H1 (cell line): ENCODE results near the gene NUB1. TPM values are rescaled to one million over a fixed set of nuclear protein-coding genes. Genes with fewer than 3 reads are reported as not detected.
A peak's percentile ranks its signal among the peaks of the same experiment; 100 is the strongest.

Experiments used
- CTCF ChIA-PET: fragments of 300-600 bp; sonication (Branson Sonifier 250); formaldehyde crosslinking; loops from one replicate; lab custom pipeline; 2021; ENCODE audit not compliant: partially characterized antibody; lab: Charles Lee
- POLR2A ChIA-PET: fragments of 300-600 bp; sonication (Branson Sonifier 250); formaldehyde crosslinking; loops from one replicate; lab custom pipeline; 2021; ENCODE audit warnings: inconsistent platforms; ENCODE audit not compliant: partially characterized antibody; lab: Charles Lee
- DNase-seq, 2 experiments: peaks; one replicate each; pipeline versions ENCODE4 v3.0.0 to v3.0.0-alpha.2; 2010 to 2022; ENCODE audit warnings: low spot score in 2 of 2, low read depth in 1 of 2, mixed read lengths in 1 of 2
- FAIRE-seq: peaks from 2 replicates; lab custom pipeline; 2011; peaks lifted over from hg19 to GRCh38; lab: Jason Lieb, UNC
- H2AFZ ChIP-seq: 2 replicates; pipeline ENCODE4 v1.8.1; 2012; ENCODE audit warnings: low read length, inconsistent platforms
- H2AK5ac ChIP-seq: 2 replicates; pipeline ENCODE4 v1.6.1; 2013; ENCODE audit warnings: low read depth, low read length
- H2BK120ac ChIP-seq: replicated peaks from 2 replicates; pipeline ENCODE3; 2013; ENCODE audit warnings: low read depth, low read length, inconsistent platforms
- H2BK12ac ChIP-seq: 2 replicates; pipeline ENCODE4 v1.6.1; 2013; ENCODE audit warnings: low read depth, low read length
- H2BK15ac ChIP-seq: 2 replicates; pipeline ENCODE4 v1.6.1; 2013; ENCODE audit warnings: low read length
- H2BK20ac ChIP-seq: 2 replicates; pipeline ENCODE4 v1.6.1; 2013; ENCODE audit warnings: low read length
- H2BK5ac ChIP-seq: 2 replicates; pipeline ENCODE4 v1.6.1; 2013; ENCODE audit warnings: low read depth, low read length
- H3K14ac ChIP-seq: 2 replicates; pipeline ENCODE4 v1.6.1; 2013; ENCODE audit warnings: inconsistent platforms; ENCODE audit not compliant: insufficient read length
- H3K18ac ChIP-seq: 2 replicates; pipeline ENCODE4 v1.6.1; 2013; ENCODE audit warnings: low read length; ENCODE audit errors: extremely low read depth
- H3K23ac ChIP-seq: 2 replicates; pipeline ENCODE4 v1.6.1; 2013; ENCODE audit warnings: inconsistent platforms; ENCODE audit not compliant: insufficient read length
- H3K23me2 ChIP-seq: 2 replicates; pipeline ENCODE4 v1.6.1; 2013; ENCODE audit warnings: low read depth, low read length
- H3K27ac ChIP-seq: 2 replicates; pipeline ENCODE4 v1.6.1; 2011; ENCODE audit warnings: low read depth, low read length, inconsistent platforms
- H3K27me3 ChIP-seq, 4 experiments: replicated peaks in 1 of 4; 1 replicate in 1 of 4; 2 replicates in 3 of 4; pipeline versions ENCODE4 v1.6.1 to v1.8.1; 2011 to 2013; ENCODE audit warnings: low read length in 3 of 4, mild to moderate bottlenecking in 3 of 4, inconsistent platforms in 2 of 4, mixed read lengths in 2 of 4, moderate library complexity in 1 of 4; ENCODE audit not compliant: control insufficient read depth in 3 of 4, insufficient read depth in 3 of 4; ENCODE audit errors: extremely low read depth in 1 of 4
- H3K36me3 ChIP-seq, 4 experiments: 2 replicates each; pipeline versions ENCODE4 v1.6.1 to v1.8.1; 2011 to 2013; ENCODE audit warnings: mild to moderate bottlenecking in 4 of 4, low read length in 3 of 4, moderate library complexity in 2 of 4, control low read depth in 1 of 4, inconsistent platforms in 1 of 4; ENCODE audit not compliant: insufficient read depth in 4 of 4, control insufficient read depth in 2 of 4
- H3K4ac ChIP-seq: replicated peaks from 2 replicates; pipeline ENCODE3; 2013; ENCODE audit warnings: low read length, low read depth, mixed read lengths, inconsistent platforms; ENCODE audit not compliant: insufficient read length
- H3K4me1 ChIP-seq, 4 experiments: replicated peaks in 1 of 4; 1 replicate in 1 of 4; 2 replicates in 3 of 4; pipeline versions ENCODE4 v1.6.1 to v1.8.1; 2011 to 2013; ENCODE audit warnings: low read length in 3 of 4, inconsistent platforms in 2 of 4, mixed read lengths in 1 of 4; ENCODE audit not compliant: insufficient read depth in 4 of 4, control insufficient read depth in 3 of 4
- H3K4me2 ChIP-seq, 2 experiments: 2 replicates each; pipeline versions ENCODE4 v1.6.1 to v1.8.1; 2011 to 2013; ENCODE audit warnings: low read depth in 2 of 2, low read length in 2 of 2, control low read depth in 1 of 2, inconsistent platforms in 1 of 2, mild to moderate bottlenecking in 1 of 2; ENCODE audit not compliant: insufficient read depth in 1 of 2
- H3K4me3 ChIP-seq, 4 experiments: fragments of 200-600, 300-600 bp in 1 of 4; sonication (generic), shearing (Covaris generic), sonication (Bioruptor Twin) in 1 of 4; 2 replicates each; pipeline versions ENCODE4 v1.5.1 to v1.8.1; 2011 to 2016; ENCODE audit warnings: low read length in 4 of 4, low read depth in 3 of 4, control low read depth in 2 of 4, inconsistent platforms in 2 of 4, mild to moderate bottlenecking in 2 of 4, mixed read lengths in 1 of 4, moderate library complexity in 1 of 4; ENCODE audit not compliant: insufficient read depth in 2 of 4; ENCODE audit errors: extremely low read depth in 1 of 4
- H3K56ac ChIP-seq: replicated peaks from 2 replicates; pipeline ENCODE3; 2013; ENCODE audit warnings: low read depth, mild to moderate bottlenecking, mixed read lengths, low read length, inconsistent platforms; ENCODE audit not compliant: insufficient read length
- H3K79me1 ChIP-seq: 2 replicates; pipeline ENCODE4 v1.6.1; 2013; ENCODE audit warnings: low read depth, low read length, control low read depth
- H3K79me2 ChIP-seq, 2 experiments: 2 replicates each; pipeline versions ENCODE4 v1.6.1 to v1.8.1; 2012 to 2013; ENCODE audit warnings: low read length in 2 of 2, mild to moderate bottlenecking in 2 of 2, inconsistent platforms in 1 of 2; ENCODE audit not compliant: insufficient read depth in 2 of 2, control insufficient read depth in 1 of 2
- H3K9ac ChIP-seq, 4 experiments: replicated peaks in 1 of 4; 1 replicate in 1 of 4; 2 replicates in 3 of 4; pipeline versions ENCODE4 v1.6.1 to v1.8.1; 2011 to 2013; ENCODE audit warnings: low read depth in 3 of 4, low read length in 3 of 4, control low read depth in 2 of 4, mild to moderate bottlenecking in 2 of 4, moderate library complexity in 2 of 4, inconsistent platforms in 1 of 4; ENCODE audit errors: extremely low read depth in 1 of 4
- H3K9me3 ChIP-seq, 2 experiments: 2 replicates each; pipeline versions ENCODE4 v1.6.1 to v1.8.1; 2012 to 2013; ENCODE audit warnings: mild to moderate bottlenecking in 2 of 2, moderate library complexity in 2 of 2, control low read depth in 1 of 2, inconsistent platforms in 1 of 2, low read depth in 1 of 2, low read length in 1 of 2, mixed read lengths in 1 of 2; ENCODE audit not compliant: insufficient read depth in 2 of 2
- H4K20me1 ChIP-seq, 2 experiments: replicated peaks in 1 of 2; 2 replicates each; pipeline versions ENCODE3 to v1.8.1; 2011 to 2013; ENCODE audit warnings: inconsistent platforms in 2 of 2, low read length in 2 of 2, mild to moderate bottlenecking in 1 of 2; ENCODE audit not compliant: insufficient read depth in 2 of 2, control insufficient read depth in 1 of 2
- H4K5ac ChIP-seq: 2 replicates; pipeline ENCODE4 v1.6.1; 2013; ENCODE audit warnings: low read length, low read depth, mixed read lengths, inconsistent platforms; ENCODE audit not compliant: insufficient read length
- H4K8ac ChIP-seq: 2 replicates; pipeline ENCODE4 v1.8.0; 2013; ENCODE audit warnings: mild to moderate bottlenecking, moderate library complexity, low read length, inconsistent platforms; ENCODE audit not compliant: insufficient read depth; ENCODE audit errors: extremely low read depth
- H4K91ac ChIP-seq: replicated peaks from 2 replicates; pipeline ENCODE3; 2013; ENCODE audit warnings: low read length, mixed read lengths, inconsistent platforms; ENCODE audit not compliant: insufficient read length
- CHD1 ChIP-seq: IDR thresholded peaks from 2 replicates; pipeline ENCODE4 v1.6.1; 2012; ENCODE audit warnings: low read depth, low read length, improper control_type of control experiment
- EGR1 ChIP-seq: IDR thresholded peaks from 2 replicates; pipeline ENCODE4 v1.6.1; 2011; ENCODE audit warnings: low read depth, low read length, borderline replicate concordance
- FOSL1 ChIP-seq: IDR thresholded peaks from 2 replicates; pipeline ENCODE4 v1.6.1; 2011; ENCODE audit warnings: mild to moderate bottlenecking, low read depth, low read length, moderate library complexity; ENCODE audit not compliant: insufficient read depth
- HDAC2 ChIP-seq, 2 experiments: fragments of 300-600 bp in 1 of 2; sonication (generic) in 1 of 2; IDR thresholded peaks; 2 replicates each; pipeline ENCODE4 v1.6.1; 2011 to 2012; ENCODE audit warnings: low read depth in 2 of 2, low read length in 2 of 2, mild to moderate bottlenecking in 2 of 2, moderate library complexity in 2 of 2, borderline replicate concordance in 1 of 2, inconsistent platforms in 1 of 2
- HDAC6 ChIP-seq: IDR thresholded peaks from one replicate; pipeline ENCODE4 v1.7.1; 2012; ENCODE audit warnings: low read depth, mild to moderate bottlenecking, inconsistent platforms, low read length, moderate library complexity
- JUN ChIP-seq: IDR thresholded peaks from 2 replicates; pipeline ENCODE4 v1.6.1; 2011; ENCODE audit warnings: low read depth, mild to moderate bottlenecking, improper control_type of control experiment, low read length
- RAD21 ChIP-seq, 2 experiments: IDR thresholded peaks in 1 of 2; conservative IDR thresholded peaks in 1 of 2; 2 replicates each; pipeline ENCODE4 v1.6.1; 2011; ENCODE audit warnings: low read depth in 2 of 2, low read length in 2 of 2, improper control_type of control experiment in 1 of 2, inconsistent platforms in 1 of 2, mild to moderate bottlenecking in 1 of 2, moderate library complexity in 1 of 2
- RNF2 ChIP-seq: fragments of 200-900, 300-1000 bp; sonication (generic); IDR thresholded peaks from 2 replicates; pipeline ENCODE4 v1.7.1; 2016; ENCODE audit warnings: borderline replicate concordance, low read depth, mild to moderate bottlenecking, antibody characterized with exemption, low read length; ENCODE audit not compliant: poor library complexity, severe bottlenecking; ENCODE audit errors: missing control alignments
- SP2 ChIP-seq: IDR thresholded peaks from 2 replicates; pipeline ENCODE4 v1.6.1; 2012; ENCODE audit warnings: mild to moderate bottlenecking, low read length, inconsistent platforms
- SRF ChIP-seq: IDR thresholded peaks from 2 replicates; pipeline ENCODE4 v1.6.1; 2011; ENCODE audit warnings: mild to moderate bottlenecking, low read depth, low read length, moderate library complexity
- SUZ12 ChIP-seq: fragments of 200-600 bp; sonication (generic); IDR thresholded peaks from 2 replicates; pipeline ENCODE4 v1.6.1; 2012; ENCODE audit warnings: mild to moderate bottlenecking, inconsistent platforms, low read length, moderate library complexity, mixed read lengths
- TEAD4 ChIP-seq: IDR thresholded peaks from 2 replicates; pipeline ENCODE4 v1.6.1; 2012; ENCODE audit warnings: low read depth, low read length, inconsistent platforms, mixed read lengths
- ZNF274 ChIP-seq: IDR thresholded peaks from 2 replicates; pipeline ENCODE4 v1.7.0; 2012; ENCODE audit warnings: low read length, borderline replicate concordance; ENCODE audit errors: extremely low read depth
- WGBS, 2 experiments: shearing (Covaris generic) in 1 of 2; methylation state at CpG; one replicate each; pipeline versions ENCODE4 v1.1.6 to v1.1.7; 2013 to 2015; ENCODE audit warnings: low lambda C conversion rate in 2 of 2, mixed read lengths in 2 of 2, inconsistent platforms in 1 of 2, low coverage in 1 of 2, missing lambda C conversion rate in 1 of 2; ENCODE audit not compliant: insufficient replicate concordance in 2 of 2, insufficient coverage in 1 of 2, insufficient read length in 1 of 2; ENCODE audit errors: extremely low coverage in 1 of 2, missing lambda C conversion rate in 1 of 2; 5-methylcytosine and 5-hydroxymethylcytosine counted together
- polyA plus RNA-seq, 7 experiments: library from polyadenylated mRNA; depleted of rRNA in 3 of 7; stranded (reverse) in 5 of 7; unstranded in 2 of 7; fragments of >200 nt in 5 of 7; fragments of 200-250 nt in 2 of 7; gene quantifications; 1 replicate in 5 of 7; 2 replicates in 1 of 7; 4 replicates in 1 of 7; pipeline versions ENCODE4 v1.2.1 to v1.2.3, GENCODE V29; 2011 to 2013; ENCODE audit warnings: missing spikeins in 2 of 7, mixed read lengths in 2 of 7
- total RNA-seq: library from RNA; stranded (reverse); fragmentation: NEBNext Ultra II Directional; extraction: Animal tissue kit (Norgen Biotek cat#: 25700); gene quantifications from 2 replicates; pipeline ENCODE4 v1.2.1, GENCODE V29; 2021

The NUB1 gene
- total and polyA plus RNA-seq, 2 of the 8 experiments (the other 6 are each of a cell fraction or from before 2014, with no cell fraction given): 22.1 to 43.5 TPM

DNA sequence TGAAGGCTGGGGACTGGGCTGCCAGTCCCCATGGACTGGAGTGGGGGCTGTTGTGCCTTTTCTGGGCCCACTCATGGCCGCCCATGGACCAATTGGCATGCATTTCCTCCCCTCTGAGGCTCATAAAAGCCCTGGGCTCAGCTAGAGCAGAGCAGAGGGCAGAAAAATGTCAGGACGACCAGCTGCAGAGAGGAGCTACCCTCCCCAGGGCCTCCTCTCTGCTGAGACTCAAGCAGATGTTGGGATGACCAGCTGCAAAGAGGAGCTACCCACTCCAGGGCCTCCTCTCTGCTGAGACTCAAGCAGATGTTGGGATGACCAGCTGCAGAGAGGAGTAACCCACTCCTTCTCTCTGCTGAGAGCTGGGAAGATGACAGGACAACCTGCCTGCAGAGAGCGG, 20.3 kb upstream of the NUB1 start:
- H3K27me3 ChIP-seq: no peaks in the 10 kb centered on the region
- no peak overlapping the region for H3K56ac ChIP-seq
- H3K4me3 ChIP-seq: no peak overlapping the region
- no peak overlapping the region for H4K5ac ChIP-seq
- H2BK120ac ChIP-seq: no peak overlapping the region
- H3K23ac ChIP-seq: no peak overlapping the region
- H4K8ac ChIP-seq: no peak overlapping the region; the same call in 1 of the 2 replicates
- H2AFZ ChIP-seq: no peak overlapping the region
- H2BK20ac ChIP-seq: no peak overlapping the region
- H3K23me2 ChIP-seq: no peaks in the 10 kb centered on the region
- no peak overlapping the region for H3K27ac ChIP-seq
- WGBS, 2 experiments: 79% methylated on average over 3 of the region's 3 CpGs; no CpG with 5 or more reads in 1 of the 2 experiments
- ChIA-PET POLR2A (interaction anchor here (0.7 kb wide), 1 partner anchor 22 kb away, joined by 3 read pairs; no protein-coding TSS in a partner anchor), CTCF (interaction anchor here (0.7 to 5.4 kb wide), 10 partner anchors 11 to 341 kb away, joined by 3 to 50 read pairs (median 3); partner anchors contain the start of gene H2BK1)
- H3K9ac ChIP-seq: no peak overlapping the region
- H3K36me3 ChIP-seq: no peaks in the 10 kb centered on the region
- peaks cover 21% of the 10 kb centered on the region in 2 experiments; a peak in 3 of 4 replicates for H3K9me3 ChIP-seq
- DNase-seq (peak in 1 of 2 experiments; percentile 31), FAIRE-seq (no peak)
- H4K91ac ChIP-seq: no peak overlapping the region
- H3K4me1 ChIP-seq: no peaks in the 10 kb centered on the region
- no peak overlapping the region for H2BK5ac ChIP-seq
- H2BK15ac ChIP-seq: no peak overlapping the region
- H3K4me2 ChIP-seq: no peak overlapping the region
- H4K20me1 ChIP-seq: no peaks in the 10 kb centered on the region
- H2BK12ac ChIP-seq: no peak overlapping the region
- no peak overlapping the region for H2AK5ac ChIP-seq
- H3K79me2 ChIP-seq: no peaks in the 10 kb centered on the region
- H3K4ac ChIP-seq: no peak overlapping the region
- no peak overlapping the region for H3K18ac ChIP-seq
- no peak overlapping the region for H3K14ac ChIP-seq
- H3K79me1 ChIP-seq: no peaks in the 10 kb centered on the region
- no peak for TF ChIP-seq EGR1
- no peak for TF ChIP-seq RAD21 (IDR thresholded peaks at IDR 0.05 in 1 of 2, conservative IDR thresholded peaks at IDR 0.05 in 1 of 2; ENCODE audit: low read depth in 2 of 2, low read length in 2 of 2)
- TF ChIP-seq HDAC2 (IDR thresholded peaks at IDR 0.05; ENCODE audit: borderline replicate concordance in 1 of 2, low read depth in 2 of 2, low read length in 2 of 2): no peak
- TF ChIP-seq SP2: no peak
- no peak for TF ChIP-seq TEAD4
- TF ChIP-seq JUN: no peak
- no peak for TF ChIP-seq RNF2
- TF ChIP-seq FOSL1: no peak
- no peak for TF ChIP-seq HDAC6
- TF ChIP-seq SUZ12: no peak
- no peak for TF ChIP-seq SRF
- TF ChIP-seq CHD1: no peak
- TF ChIP-seq ZNF274: no peak
